Right cardiac atrium (tissue), 5 donors: ENCODE measurements around the gene PXK. TPM values are rescaled to one million over a fixed set of nuclear protein-coding genes. Genes with fewer than 3 reads are reported as not detected.
A peak's percentile ranks its signal among the peaks of the same experiment; 100 is the strongest.
"Not testable (repeated sequence)": the region's sequence is repeated elsewhere in the genome, so short reads cannot be mapped to it uniquely, and the experiment has no call there.

Experiments
- ATAC-seq, 2 donors: fragments of 200-7000 bp; cut with Tn5 transposase; one replicate each; pipeline versions ENCODE4 v1.8.0 to v1.9.1; 2020; ENCODE audit warnings: moderate library complexity in 2 of 2, mild to moderate bottlenecking in 1 of 2
- DNase-seq, 3 donors: peaks; one replicate each; pipeline ENCODE4 v3.0.0-alpha.2; 2020
- H3K27ac ChIP-seq: one replicate; pipeline ENCODE4 v1.5.1; 2013; ENCODE audit warnings: mild to moderate bottlenecking, low read length, control low read depth, moderate library complexity
- H3K27me3 ChIP-seq: one replicate; pipeline ENCODE4 v1.6.1; 2013; ENCODE audit not compliant: control insufficient read depth, insufficient read depth
- H3K4me1 ChIP-seq: one replicate; pipeline ENCODE4 v1.6.1; 2013; ENCODE audit warnings: low read length; ENCODE audit not compliant: control insufficient read depth, insufficient read depth
- H3K4me3 ChIP-seq: one replicate; pipeline ENCODE4 v1.5.1; 2013; ENCODE audit warnings: low read length, control low read depth
- H3K9me3 ChIP-seq: one replicate; pipeline ENCODE4 v1.6.1; 2013; ENCODE audit warnings: low read length; ENCODE audit not compliant: control insufficient read depth
- WGBS: extraction: QIAGEN DNeasy Blood & Tissue Kit; methylation state at CpG from one replicate; pipeline ENCODE4 v1.1.7; 2013; 5-methylcytosine and 5-hydroxymethylcytosine counted together
- intact Hi-C, 4 donors: fragments of 100-400 bp; cut with DNase I; formaldehyde crosslinking; loops; one replicate each; pipeline versions ENCODE4 v1.11.0 to v1.14.0; 2022 to 2023
- polyA plus RNA-seq: library from polyadenylated mRNA; stranded (reverse); fragments of 200-250 nt; gene quantifications from one replicate; pipeline ENCODE4 v1.2.3, GENCODE V29; 2013
- total RNA-seq, 4 donors: library from RNA; stranded (reverse); fragmentation: NEBNext Ultra II Directional; extraction: Animal tissue kit (Norgen Biotek cat#: 25700); gene quantifications; one replicate each; pipeline ENCODE4 v1.2.1, GENCODE V29; 2021
- donor health status: healthy with polysubstance abuse.
- donor health status: DM: no; HTN: yes; CAD: no.
- donor health status: DM: no; HTN: no; CAD: no.
- donor health status: DM: no; HTN: yes; CAD: no; lungs with severe emphysema.
- donor health status: DM: yes; HTN: yes; CAD: no.

The PXK gene
- total and polyA plus RNA-seq, 5 donors, result 7.7 to 17.3 (median 12.6) TPM

GRCh38 chr3:58334013-58334321 is 1.3 kb downstream of the PXK start:
- H3K9me3 ChIP-seq, result no peaks in the 10 kb centered on the region
- H3K4me1 ChIP-seq, result peaks cover 4% of the 10 kb centered on the region
- WGBS, result 33% methylated on average over 4 of the region's 4 CpGs
- H3K4me3 ChIP-seq, result peak overlapping the region; percentile 92
- no peaks in the 10 kb centered on the region for H3K27me3 ChIP-seq
- intact Hi-C loops, result loop anchor here in 2 of 4 donors (5.0 kb wide), 2 partner anchors 78 to 158 kb away; partner anchors contain the start of gene KCTD6 (in 1 of the 2)
- no peak for ATAC-seq
- H3K27ac ChIP-seq, result no peak overlapping the region
- DNase-seq, result no peak

- no peak for ATAC-seq
- peaks cover 4% of the 10 kb centered on the region for H3K4me1 ChIP-seq
- H3K9me3 ChIP-seq, result no peaks in the 10 kb centered on the region
- WGBS, result 78% methylated on average over 1 of the region's 1 CpG
- H3K27me3 ChIP-seq, result no peaks in the 10 kb centered on the region
- H3K27ac ChIP-seq, result no peak overlapping the region
- intact Hi-C loops, result loop anchor here in 2 of 4 donors (5.0 kb wide), 2 partner anchors 78 to 158 kb away; partner anchors contain the start of gene KCTD6 (in 1 of the 2)
- H3K4me3 ChIP-seq, result peak overlapping the region; percentile 92
- no peak for DNase-seq
Observed at GRCh38 chr3:58334506-58334884, 1.8 kb downstream of the PXK start.

DNA sequence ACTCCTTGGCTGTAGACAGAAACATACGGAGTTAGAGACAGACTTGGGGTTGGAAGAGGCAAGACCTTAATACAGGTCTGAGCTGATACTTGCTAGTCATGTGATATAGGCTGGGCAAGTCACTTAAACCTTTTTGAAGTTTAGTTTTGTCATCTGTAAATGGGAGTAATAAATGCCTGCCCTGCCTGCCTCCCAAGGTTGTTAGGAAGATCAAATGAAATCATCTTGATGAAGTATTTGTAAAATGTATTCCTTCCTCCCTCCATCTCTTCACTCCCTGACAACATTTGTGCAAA is 2.9 kb downstream of the PXK start:
- H3K4me1 ChIP-seq, result peaks cover 4% of the 10 kb centered on the region
- ATAC-seq, result no peak
- H3K27ac ChIP-seq, result peak overlapping the region; percentile 81
- no peaks in the 10 kb centered on the region for H3K27me3 ChIP-seq
- WGBS, result 40% methylated on average over 1 of the region's 1 CpG
- intact Hi-C loops, result no loop called here
- no peaks in the 10 kb centered on the region for H3K9me3 ChIP-seq
- H3K4me3 ChIP-seq, result no peak overlapping the region
- no peak for DNase-seq

GRCh38 chr3:58336135-58336882 is 3.6 kb downstream of the PXK start:
- Histone ChIP-seq H3K9me3 (no peaks in the 10 kb centered on the region), H3K4me1 (peaks cover 4% of the 10 kb centered on the region), H3K4me3 (no peak overlapping the region), H3K27me3 (no peaks in the 10 kb centered on the region), H3K27ac (no peak overlapping the region)
- intact Hi-C loops, result no loop called here
- WGBS, result 97% methylated on average over 3 of the region's 3 CpGs
- DNase-seq (no peak), ATAC-seq (no peak)

- H3K27ac ChIP-seq, result no peak overlapping the region
- no peaks in the 10 kb centered on the region for H3K9me3 ChIP-seq
- H3K4me3 ChIP-seq, result no peak overlapping the region
- intact Hi-C loops, result no loop called here
- 92% methylated on average over 1 of the region's 1 CpG for WGBS
- no peak for DNase-seq
- H3K4me1 ChIP-seq, result peaks cover 1% of the 10 kb centered on the region
- ATAC-seq, result no peak
- H3K27me3 ChIP-seq, result no peaks in the 10 kb centered on the region
Observed at GRCh38 chr3:58337190-58337589, 4.5 kb downstream of the PXK start.

DNA sequence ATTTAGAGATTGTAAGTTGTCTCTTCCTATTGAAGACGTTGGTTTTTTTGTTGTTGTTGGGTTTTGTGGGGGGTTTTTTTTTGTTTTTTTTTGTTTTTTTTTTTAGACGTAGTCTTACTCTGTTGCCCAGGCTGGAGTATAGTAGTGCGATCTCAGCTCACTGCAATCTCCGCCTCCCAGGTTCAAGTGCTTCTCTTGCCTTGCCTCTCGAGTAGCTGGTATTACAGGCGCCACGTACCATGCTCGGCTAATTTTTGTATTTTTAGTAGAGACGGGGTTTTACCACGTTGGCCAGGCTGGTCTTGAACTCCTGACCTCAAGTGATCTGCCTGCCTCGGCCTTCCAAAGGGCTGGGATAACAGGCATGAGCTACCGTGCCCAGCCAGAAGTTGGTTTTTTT is 6.5 kb downstream of the PXK start:
- ATAC-seq, intact Hi-C loops: not testable (repeated sequence)

DNA sequence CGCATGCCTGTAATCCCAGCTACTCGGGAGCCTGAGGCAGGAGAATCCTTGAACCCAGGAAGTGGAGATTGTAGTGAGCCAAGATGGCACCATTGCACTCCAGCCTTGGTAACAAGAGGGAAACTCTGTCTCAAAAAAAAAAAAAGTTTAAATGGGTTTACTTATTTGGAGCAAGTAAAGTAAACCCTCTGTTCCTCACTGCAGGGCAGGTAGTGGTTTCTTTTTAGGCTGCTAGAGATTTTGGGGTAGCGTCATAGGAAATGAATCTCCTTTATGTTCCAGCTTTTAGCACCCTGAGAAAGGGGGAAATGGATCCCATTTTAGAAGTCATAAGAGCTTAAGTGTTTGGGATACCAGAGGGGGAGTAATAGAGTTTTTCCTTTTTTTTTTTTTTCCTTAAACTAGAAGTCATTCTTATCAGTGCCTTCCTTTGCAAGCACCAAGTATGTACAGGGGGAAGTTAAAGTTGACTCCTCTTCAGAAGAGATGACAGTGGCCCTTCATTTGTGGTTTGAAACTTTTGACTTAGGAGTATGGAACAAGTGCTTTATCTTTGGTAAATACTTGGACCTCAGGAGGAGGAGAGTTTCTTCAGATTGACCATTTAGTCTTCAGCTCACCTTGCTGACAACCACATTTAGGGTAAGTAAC is 8.0 kb downstream of the PXK start:
- Histone ChIP-seq H3K4me3 (no peak overlapping the region), H3K27ac (no peak overlapping the region), H3K9me3 (no peaks in the 10 kb centered on the region), H3K27me3 (no peaks in the 10 kb centered on the region), H3K4me1 (no peaks in the 10 kb centered on the region)
- DNase-seq, result no peak
- intact Hi-C loops, result no loop called here
- 96% methylated on average over 3 of the region's 3 CpGs for WGBS
- ATAC-seq, result no peak

More for the DNA sequence above, 6.5 kb downstream of the PXK start:
- H3K27ac ChIP-seq, H3K27me3 ChIP-seq, H3K9me3 ChIP-seq, H3K4me1 ChIP-seq, DNase-seq, H3K4me3 ChIP-seq: not testable (repeated sequence)
- 92% methylated on average over 12 of the region's 12 CpGs for WGBS

DNA sequence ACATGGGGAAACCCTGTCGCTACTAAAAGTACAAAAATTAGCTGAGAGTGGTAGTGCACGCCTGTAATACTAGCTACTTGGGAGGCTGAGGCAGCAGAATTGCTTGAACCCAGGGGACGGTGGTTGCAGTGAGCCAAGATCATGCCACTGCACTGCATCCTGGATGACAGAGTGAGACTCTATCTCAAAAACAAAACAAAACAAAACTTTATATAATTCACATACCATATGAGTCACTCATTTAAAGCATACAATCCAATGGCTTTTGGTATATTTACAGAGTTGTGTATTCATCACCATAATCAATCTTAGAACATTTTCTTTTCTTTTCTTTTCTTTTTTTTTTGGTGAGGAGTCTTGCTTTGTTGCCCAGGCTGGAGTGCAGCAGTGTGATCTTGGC is 8.7 kb downstream of the PXK start:
- no peak overlapping the region for H3K27ac ChIP-seq
- ATAC-seq (no peak), DNase-seq (no peak)
- H3K4me3 ChIP-seq, result no peak overlapping the region
- H3K4me1 ChIP-seq, result no peaks in the 10 kb centered on the region
- no peaks in the 10 kb centered on the region for H3K9me3 ChIP-seq
- intact Hi-C loops, result no loop called here
- 90% methylated on average over 3 of the region's 3 CpGs for WGBS
- no peaks in the 10 kb centered on the region for H3K27me3 ChIP-seq

DNA sequence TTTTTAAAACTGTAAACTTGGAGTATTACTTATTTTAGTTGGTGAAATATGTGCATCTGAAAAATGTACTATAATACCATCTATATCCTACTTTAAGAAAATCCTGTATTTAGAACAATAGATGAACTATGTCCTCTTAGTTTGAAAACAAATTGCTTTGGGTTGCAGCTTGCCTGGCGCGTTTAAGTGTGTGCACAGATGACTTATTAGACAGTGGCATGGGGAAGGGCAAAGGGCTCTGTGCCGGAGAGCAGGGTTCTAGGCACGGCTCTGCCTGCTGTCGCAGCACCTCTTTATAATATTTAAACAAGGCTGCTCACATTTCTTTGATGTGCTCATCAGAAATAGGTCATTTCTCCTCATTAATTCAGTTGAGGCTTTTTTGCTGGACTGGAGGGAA is 10.0 kb downstream of the PXK start:
- 92% methylated on average over 5 of the region's 5 CpGs for WGBS
- DNase-seq (no peak), ATAC-seq (no peak)
- H3K4me1 ChIP-seq, result no peaks in the 10 kb centered on the region
- H3K27ac ChIP-seq, result no peak overlapping the region
- no peaks in the 10 kb centered on the region for H3K27me3 ChIP-seq
- intact Hi-C loops, result no loop called here
- no peak overlapping the region for H3K4me3 ChIP-seq
- H3K9me3 ChIP-seq, result no peaks in the 10 kb centered on the region

- DNase-seq (no peak), ATAC-seq (no peak)
- Histone ChIP-seq H3K4me3 (no peak overlapping the region), H3K27me3 (no peaks in the 10 kb centered on the region), H3K4me1 (no peaks in the 10 kb centered on the region), H3K9me3 (no peaks in the 10 kb centered on the region), H3K27ac (no peak overlapping the region)
- 96% methylated on average over 4 of the region's 4 CpGs for WGBS
- intact Hi-C loops, result no loop called here
Observed at GRCh38 chr3:58345457-58345856, 12.8 kb downstream of the PXK start.

DNA sequence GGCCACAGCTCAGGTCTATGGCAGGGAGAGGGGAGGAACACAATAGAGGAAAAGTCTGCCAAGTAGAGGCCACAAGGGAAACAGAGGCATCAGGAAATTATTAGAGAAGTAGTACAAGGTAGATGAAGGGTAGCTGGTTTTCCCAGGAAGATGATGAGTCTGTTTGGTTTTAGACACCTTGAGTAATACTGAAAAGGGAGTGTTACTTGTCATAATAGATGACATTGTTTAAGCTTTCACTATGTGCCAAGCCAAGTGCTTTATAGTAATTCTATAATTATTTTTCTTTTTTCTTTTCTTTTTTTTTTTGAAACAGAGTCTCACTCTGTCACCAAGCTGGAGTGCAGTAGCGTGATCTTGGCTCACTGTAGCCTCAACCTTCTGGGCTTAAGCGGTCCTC is 13.7 kb downstream of the PXK start:
- Histone ChIP-seq H3K9me3 (no peaks in the 10 kb centered on the region), H3K4me3 (no peak overlapping the region), H3K27ac (no peak overlapping the region), H3K27me3 (no peaks in the 10 kb centered on the region), H3K4me1 (no peaks in the 10 kb centered on the region)
- intact Hi-C loops, result no loop called here
- DNase-seq, result no peak
- 99% methylated on average over 2 of the region's 2 CpGs for WGBS
- ATAC-seq, result no peak
